Measurements from ENCODE around the gene ZNF28.
"Not testable (repeated sequence)": the region's sequence is repeated elsewhere in the genome, so short reads cannot be mapped to it uniquely, and the experiment has no call there.

DNA sequence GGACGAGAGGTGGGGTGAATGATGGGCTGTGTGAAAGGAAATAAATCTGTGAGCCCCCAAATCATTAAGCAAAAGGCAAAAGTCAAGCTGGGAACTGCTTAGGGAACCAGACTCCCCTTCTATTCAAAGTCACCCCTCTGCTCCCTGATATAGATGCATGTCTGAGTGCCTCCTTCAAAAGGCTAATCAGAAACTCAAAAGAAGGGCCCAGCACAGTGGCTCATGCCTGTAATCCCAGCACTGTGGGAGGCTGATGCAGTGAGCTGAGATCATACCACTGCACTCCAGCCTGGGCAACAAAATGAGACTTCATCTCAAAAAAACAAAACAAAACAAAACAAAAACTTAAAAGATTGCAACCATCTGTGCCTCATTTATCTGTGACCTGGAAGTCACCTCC, 12.9 kb upstream of the ZNF28 start:
- TF ChIP-seq, protein P1, sequence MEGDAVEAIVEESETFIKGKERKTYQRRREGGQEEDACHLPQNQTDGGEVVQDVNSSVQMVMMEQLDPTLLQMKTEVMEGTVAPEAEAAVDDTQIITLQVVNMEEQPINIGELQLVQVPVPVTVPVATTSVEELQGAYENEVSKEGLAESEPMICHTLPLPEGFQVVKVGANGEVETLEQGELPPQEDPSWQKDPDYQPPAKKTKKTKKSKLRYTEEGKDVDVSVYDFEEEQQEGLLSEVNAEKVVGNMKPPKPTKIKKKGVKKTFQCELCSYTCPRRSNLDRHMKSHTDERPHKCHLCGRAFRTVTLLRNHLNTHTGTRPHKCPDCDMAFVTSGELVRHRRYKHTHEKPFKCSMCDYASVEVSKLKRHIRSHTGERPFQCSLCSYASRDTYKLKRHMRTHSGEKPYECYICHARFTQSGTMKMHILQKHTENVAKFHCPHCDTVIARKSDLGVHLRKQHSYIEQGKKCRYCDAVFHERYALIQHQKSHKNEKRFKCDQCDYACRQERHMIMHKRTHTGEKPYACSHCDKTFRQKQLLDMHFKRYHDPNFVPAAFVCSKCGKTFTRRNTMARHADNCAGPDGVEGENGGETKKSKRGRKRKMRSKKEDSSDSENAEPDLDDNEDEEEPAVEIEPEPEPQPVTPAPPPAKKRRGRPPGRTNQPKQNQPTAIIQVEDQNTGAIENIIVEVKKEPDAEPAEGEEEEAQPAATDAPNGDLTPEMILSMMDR (IDR thresholded peaks at IDR 0.05): not testable (repeated sequence)
- not testable (repeated sequence) for TF ChIP-seq POLR2A (IDR thresholded peaks at IDR 0.05)
